GM19099 (cell line): ENCODE data around the gene SYNRG.

ENCODE experiments used
- POLR2A ChIP-seq: IDR thresholded peaks from 3 replicates; pipeline ENCODE4 v1.6.1; 2011; ENCODE audit warnings: low read depth; ENCODE audit not compliant: insufficient read length; ENCODE audit errors: extremely low read depth

Gene SYNRG

DNA sequence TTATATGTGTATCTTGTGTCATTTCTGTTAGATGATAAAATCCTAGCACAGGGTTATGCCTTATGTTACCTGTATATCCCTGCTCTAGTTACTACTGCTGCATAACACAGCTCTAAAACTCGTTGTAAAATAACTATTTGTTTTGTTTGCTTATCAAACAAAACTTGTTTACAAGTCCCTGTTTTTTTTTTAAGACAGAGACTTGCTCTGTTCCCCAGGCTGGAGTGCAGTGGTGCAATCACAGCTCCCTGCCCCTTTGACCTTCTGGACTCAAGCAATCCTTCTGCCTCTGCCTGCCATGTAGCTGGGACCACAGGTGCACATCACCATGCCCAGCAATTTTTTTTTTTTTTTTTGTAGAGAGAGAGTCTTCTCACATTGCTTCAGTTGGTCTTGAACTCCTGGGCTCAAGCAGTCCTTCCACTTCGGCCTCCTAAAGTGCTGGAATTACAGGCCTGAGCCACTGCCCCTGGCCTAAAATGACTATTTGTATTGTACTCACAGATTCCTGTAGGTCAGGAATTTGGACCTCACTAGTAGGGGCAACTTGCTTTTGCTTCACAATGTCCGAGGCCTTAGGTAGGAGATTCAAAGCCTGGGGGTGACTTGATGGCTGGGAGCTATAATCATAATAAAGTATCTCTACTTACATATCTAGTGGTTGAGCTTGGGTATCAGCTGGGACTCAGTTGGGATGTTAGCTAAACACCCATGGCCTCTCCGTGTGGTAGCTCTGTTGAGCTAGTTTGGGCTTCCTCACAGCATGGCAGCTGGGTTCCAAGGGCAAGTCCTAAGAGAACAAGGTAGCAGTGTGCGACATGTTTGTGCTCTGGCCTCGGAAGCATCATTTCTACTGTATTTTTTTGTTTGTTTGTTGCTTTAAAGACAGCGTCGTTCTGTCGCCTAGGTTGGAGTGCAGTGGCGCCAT lies 106.9 kb downstream of the SYNRG start:
- no peak for TF ChIP-seq POLR2A

- TF ChIP-seq POLR2A: no peak
Observed at GRCh38 chr17:37500378-37500777, 108.8 kb downstream of the SYNRG start.

- TF ChIP-seq POLR2A: no peak
Observed at GRCh38 chr17:37494971-37495370, 114.2 kb downstream of the SYNRG start.

- no peak for TF ChIP-seq POLR2A
Observed at GRCh38 chr17:37494401-37494831, 114.8 kb downstream of the SYNRG start.

DNA sequence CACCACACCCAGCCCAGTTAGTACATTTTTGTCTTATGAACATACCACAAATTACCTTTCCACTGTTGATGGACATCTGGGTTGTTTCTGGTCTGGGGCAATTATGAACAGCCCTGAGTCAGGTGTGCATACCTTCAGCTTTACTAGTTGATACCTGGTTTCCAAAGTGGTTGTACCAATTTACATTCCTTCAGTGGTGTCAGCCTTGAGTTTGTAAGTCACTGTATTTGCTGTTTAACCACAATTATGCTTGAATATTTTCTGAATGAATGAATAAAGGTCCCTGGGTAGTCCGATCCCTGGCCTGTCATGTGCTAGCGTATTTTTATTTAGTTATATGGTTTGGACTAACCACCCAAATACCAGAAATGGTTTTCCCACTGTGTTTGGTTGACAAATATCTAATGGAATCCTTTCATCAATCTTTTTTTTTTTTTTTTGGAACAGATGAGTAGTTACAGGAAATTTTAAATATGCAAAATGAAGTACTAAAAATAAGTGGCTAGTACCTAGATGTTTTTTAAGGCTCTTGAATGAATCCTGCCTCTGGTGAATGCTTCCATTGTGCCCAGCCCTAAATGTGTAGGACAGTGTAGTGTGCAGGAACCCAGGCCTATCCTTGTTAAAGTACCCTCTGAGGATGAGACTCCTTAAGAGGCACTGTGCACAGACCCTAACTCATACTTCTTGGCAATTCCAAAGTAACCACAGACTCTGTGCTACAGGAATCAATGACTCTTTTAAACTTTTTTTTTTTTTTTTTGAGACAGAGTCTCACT lies 115.8 kb downstream of the SYNRG start:
- TF ChIP-seq POLR2A: no peak

GRCh38 chr17:37492167-37492566 lies 117.1 kb downstream of the SYNRG start:
- TF ChIP-seq POLR2A: no peak

DNA sequence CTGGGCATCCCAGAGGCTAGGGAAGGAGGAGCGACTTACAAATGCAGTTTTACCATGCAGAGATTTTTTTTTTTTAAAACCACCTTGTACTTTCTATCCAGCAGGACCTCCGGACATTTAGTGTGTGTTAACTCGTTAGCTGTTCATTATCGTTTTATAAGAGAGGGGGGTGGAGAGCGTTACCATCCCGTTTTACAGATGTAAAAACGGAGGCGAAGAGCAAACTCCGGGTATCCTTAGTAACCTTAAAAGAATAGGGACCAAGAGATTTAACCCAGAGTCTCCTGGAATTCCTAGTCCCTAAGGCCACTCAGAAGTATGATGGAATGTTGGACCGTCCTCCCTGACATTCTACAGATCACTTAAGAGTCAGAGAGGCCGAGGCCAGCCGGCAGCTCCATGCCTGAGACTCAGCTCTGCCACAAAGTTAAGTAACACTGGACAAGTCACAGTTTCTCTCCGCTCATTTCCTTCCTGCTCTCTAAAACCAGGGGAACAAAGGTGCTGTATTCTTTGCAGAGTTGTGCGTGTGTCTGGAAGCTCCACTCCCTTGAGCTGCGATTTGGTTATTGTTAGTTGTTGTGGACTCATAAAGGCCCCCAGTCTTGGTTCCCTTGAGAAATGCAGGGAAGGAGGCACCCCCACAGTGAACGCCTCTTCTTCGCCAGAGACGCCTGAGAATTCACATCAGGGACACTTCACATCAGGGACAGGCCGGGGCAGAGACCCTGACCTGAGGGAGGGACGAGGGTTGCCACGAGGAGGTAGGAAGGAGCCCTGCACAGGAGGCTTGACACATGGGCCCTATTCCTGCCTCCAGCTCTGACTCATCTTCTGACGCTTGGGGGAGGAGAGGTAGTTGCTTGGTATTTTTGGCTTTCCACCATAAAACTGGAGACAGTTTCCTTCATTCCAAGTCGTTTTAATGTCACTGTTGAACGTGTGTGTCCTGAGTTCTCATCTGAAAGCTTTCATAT lies 118.3 kb downstream of the SYNRG start:
- TF ChIP-seq POLR2A: no peak

DNA sequence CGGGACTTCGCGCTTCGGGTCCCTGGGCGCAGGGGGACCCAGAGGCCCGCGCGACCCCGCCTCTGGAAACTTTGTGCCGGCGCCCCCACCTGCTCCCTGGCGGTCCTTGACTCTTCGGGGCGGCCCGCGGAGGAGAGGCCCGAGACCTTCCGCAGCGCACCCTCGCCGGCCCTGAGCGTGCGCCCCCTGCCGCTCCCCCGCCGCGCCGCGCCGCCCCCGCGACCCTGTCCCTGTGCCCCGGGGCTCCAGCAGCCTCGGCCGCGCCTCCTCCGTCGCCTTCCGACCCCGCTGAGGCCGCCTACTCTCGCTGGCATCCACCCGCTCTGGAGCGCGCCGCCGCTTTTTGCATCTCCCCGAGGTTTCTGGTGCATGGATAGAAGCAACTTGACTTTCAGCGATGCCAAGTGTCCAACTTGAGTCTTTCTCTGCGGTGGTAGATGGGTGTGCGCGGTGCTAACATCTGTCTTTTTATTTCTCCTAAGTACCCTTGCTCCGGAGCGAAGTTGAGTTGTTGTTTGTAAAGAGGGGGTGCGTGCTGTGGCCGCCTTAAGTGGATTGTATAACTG lies 119.1 kb downstream of the SYNRG start:
- TF ChIP-seq POLR2A: no peak

DNA sequence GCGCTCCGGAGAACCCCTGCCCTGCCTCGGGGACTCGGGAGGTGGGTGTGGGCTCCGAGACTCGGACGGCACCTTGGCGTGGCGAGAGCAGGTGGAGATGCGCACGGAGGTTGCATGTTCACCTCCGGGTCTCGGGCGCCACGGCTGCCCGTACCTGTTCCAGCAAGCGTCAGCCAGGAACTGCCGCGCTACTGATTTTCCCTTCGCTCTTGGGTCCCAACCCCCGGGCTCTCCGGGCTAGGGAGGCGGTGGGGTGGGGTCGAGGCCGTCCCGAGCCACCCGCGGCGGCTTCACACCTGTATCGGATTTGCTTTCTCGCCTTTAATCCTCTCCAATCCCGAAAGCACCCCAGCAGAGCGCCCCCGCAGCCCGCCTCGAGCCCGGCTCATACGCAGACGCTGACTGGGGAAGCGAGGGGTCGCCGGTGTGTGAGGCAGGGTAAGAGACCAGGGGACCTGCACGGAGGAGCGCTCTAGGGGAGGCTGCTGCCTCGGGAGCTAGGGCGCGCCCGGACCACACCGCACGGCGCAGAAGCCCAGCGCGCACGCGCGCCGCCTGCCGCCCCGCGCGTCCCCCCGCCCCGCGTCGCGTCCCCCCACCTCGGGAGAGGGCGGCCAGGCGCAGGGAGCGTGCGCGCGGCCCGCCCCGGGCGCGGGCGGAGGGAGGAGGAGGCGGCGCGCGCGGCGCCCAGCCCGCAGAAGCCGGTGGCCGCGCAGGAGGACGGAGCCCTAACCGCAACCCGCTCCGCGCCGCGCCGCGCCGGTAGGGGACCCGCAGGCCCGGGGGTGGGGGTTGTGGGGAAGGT lies 119.8 kb downstream of the SYNRG start, which contains the start of gene DUSP14:
TSS of gene DUSP14 (plus strand) at position 695 of the 805 bp plus-strand sequence. CDS start 22,382 bp downstream, outside the sequence.
- peak; percentile 81 for TF ChIP-seq POLR2A

- TF ChIP-seq POLR2A: no peak
Observed at GRCh38 chr17:37488607-37489196, 120.5 kb downstream of the SYNRG start.

DNA sequence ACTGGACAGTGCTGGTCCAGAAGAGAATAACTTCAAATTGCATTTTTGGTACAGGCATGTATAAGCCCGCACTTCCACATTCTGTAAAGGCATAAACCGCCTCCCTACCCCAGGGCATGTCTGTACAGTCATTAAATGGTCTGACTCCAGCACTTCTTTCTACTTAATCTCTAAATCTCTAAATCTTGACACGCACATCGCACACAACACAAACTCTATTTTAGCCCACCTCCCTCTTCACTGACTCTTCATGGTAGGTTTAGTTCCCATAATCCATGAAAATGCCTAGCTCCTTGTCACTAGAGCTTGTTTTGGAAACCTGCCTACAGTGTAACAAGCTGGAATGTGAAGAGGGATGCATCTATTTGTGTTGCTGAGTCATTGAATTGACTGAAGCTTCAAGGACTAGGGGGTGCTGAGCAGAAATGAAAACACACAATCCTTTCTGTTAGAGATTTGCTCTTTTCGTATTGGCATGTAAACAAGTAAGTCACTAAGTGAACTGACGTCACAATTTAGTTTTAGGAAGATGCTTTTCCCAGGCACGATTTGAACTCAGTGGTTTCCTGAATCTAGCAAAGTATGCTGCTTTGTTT lies 121.1 kb downstream of the SYNRG start:
- no peak for TF ChIP-seq POLR2A

- no peak for TF ChIP-seq POLR2A
Observed at GRCh38 chr17:37485938-37486570, 123.2 kb downstream of the SYNRG start.
